Endothelial cell of umbilical vein (primary cell): ENCODE measurements around the gene ANKS1A. TPM values are rescaled to one million over a fixed set of nuclear protein-coding genes. Genes with fewer than 3 reads are reported as not detected.

Source experiments
- BruUV-seq: library from RNA; stranded (reverse); fragments of 400-500 nt; replicated peaks from 2 replicates; lab custom pipeline; 2021; lab: Mats Ljungman, UMichigan
- CTCF ChIA-PET: fragments of 300-600, 350-600 bp; sonication (Branson Sonifier 250); formaldehyde crosslinking; loops from one replicate; lab custom pipeline; 2021; ENCODE audit warnings: antibody characterized with exemption, inconsistent platforms; lab: Charles Lee
- POLR2A ChIA-PET: fragments of 300-600, 350-600 bp; sonication (Branson Sonifier 250); formaldehyde crosslinking; loops from one replicate; lab custom pipeline; 2021; ENCODE audit warnings: antibody characterized with exemption, inconsistent platforms; lab: Charles Lee
- DNase-seq: peaks from one replicate; pipeline ENCODE4 v3.0.0-alpha.2; 2011; ENCODE audit warnings: low read depth, low spot score
- FAIRE-seq: peaks from 2 replicates; lab custom pipeline; 2011; peaks lifted over from hg19 to GRCh38; lab: Jason Lieb, UNC
- H2AFZ ChIP-seq: 2 replicates; pipeline ENCODE4 v1.6.0; 2012; ENCODE audit warnings: low read depth, low read length, control low read depth, inconsistent platforms
- H3K27ac ChIP-seq: 2 replicates; pipeline ENCODE4 v1.5.1; 2011; ENCODE audit warnings: low read depth, mild to moderate bottlenecking, control low read depth, low read length, moderate library complexity; ENCODE audit not compliant: insufficient read depth
- H3K27me3 ChIP-seq, 2 experiments: 2 replicates each; pipeline versions ENCODE4 v1.6.0 to v1.6.1; 2011; ENCODE audit warnings: low read length in 2 of 2, mixed read lengths in 1 of 2; ENCODE audit not compliant: control insufficient read depth in 2 of 2, insufficient read depth in 2 of 2
- H3K36me3 ChIP-seq, 2 experiments: 2 replicates in 1 of 2; 3 replicates in 1 of 2; pipeline ENCODE4 v1.5.1; 2011; ENCODE audit warnings: low read length in 2 of 2, mild to moderate bottlenecking in 1 of 2, moderate library complexity in 1 of 2; ENCODE audit not compliant: control insufficient read depth in 2 of 2, insufficient read depth in 2 of 2; ENCODE audit errors: extremely low read depth in 1 of 2
- H3K4me1 ChIP-seq: 3 replicates; pipeline ENCODE4 v1.5.1; 2011; ENCODE audit warnings: mild to moderate bottlenecking, low read length; ENCODE audit not compliant: control insufficient read depth, insufficient read depth; ENCODE audit errors: extremely low read depth
- H3K4me2 ChIP-seq: 2 replicates; pipeline ENCODE4 v1.6.1; 2011; ENCODE audit warnings: low read length, control low read depth, mixed read lengths; ENCODE audit not compliant: insufficient read depth
- H3K4me3 ChIP-seq, 3 experiments: fragments of 200-600 bp in 1 of 3; sonication (generic), shearing (Covaris generic) in 1 of 3; replicated peaks in 1 of 3; 2 replicates each; pipeline ENCODE4 v1.5.1; 2011 to 2016; ENCODE audit warnings: control low read depth in 3 of 3, low read length in 3 of 3, mild to moderate bottlenecking in 2 of 3, inconsistent platforms in 1 of 3, low read depth in 1 of 3, moderate library complexity in 1 of 3; ENCODE audit not compliant: insufficient read depth in 1 of 3
- H3K79me2 ChIP-seq: 2 replicates; pipeline ENCODE4 v1.6.0; 2012; ENCODE audit warnings: low read length, inconsistent platforms; ENCODE audit not compliant: control insufficient read depth, insufficient read depth
- H3K9ac ChIP-seq: replicated peaks from 2 replicates; pipeline ENCODE3; 2011; ENCODE audit warnings: low read length, control low read depth; ENCODE audit not compliant: insufficient read depth; ENCODE audit errors: extremely low read depth
- H3K9me1 ChIP-seq: replicated peaks from 3 replicates; pipeline ENCODE4 v1.6.0; 2011; ENCODE audit warnings: mild to moderate bottlenecking, low read length; ENCODE audit not compliant: control insufficient read depth, insufficient read depth; ENCODE audit errors: extremely low read depth
- H3K9me3 ChIP-seq: replicated peaks from 2 replicates; pipeline ENCODE4 v1.5.1; 2012; ENCODE audit warnings: low read length, inconsistent platforms; ENCODE audit not compliant: control insufficient read depth, insufficient read depth
- H4K20me1 ChIP-seq: replicated peaks from 2 replicates; pipeline ENCODE3; 2011; ENCODE audit warnings: mild to moderate bottlenecking, low read length; ENCODE audit not compliant: control insufficient read depth, insufficient read depth; ENCODE audit errors: extremely low read depth
- CTCF ChIP-seq, 2 donors: IDR thresholded peaks; 1 replicate in 1 of 2; 2 replicates in 1 of 2; pipeline ENCODE4 v1.5.1; 2011; ENCODE audit warnings: low read length in 2 of 2, mild to moderate bottlenecking in 2 of 2, moderate library complexity in 2 of 2, control low read depth in 1 of 2, inconsistent platforms in 1 of 2, low read depth in 1 of 2; ENCODE audit not compliant: insufficient read depth in 1 of 2; ENCODE audit errors: extremely low read depth in 1 of 2
- GATA2 ChIP-seq: IDR thresholded peaks from 2 replicates; pipeline ENCODE4 v1.7.0; 2011; ENCODE audit warnings: low read depth, mild to moderate bottlenecking, moderate library complexity, mixed read lengths, low read length; ENCODE audit not compliant: insufficient read length, insufficient read depth
- JUN ChIP-seq: IDR thresholded peaks from 2 replicates; pipeline ENCODE4 v1.6.1; 2011; ENCODE audit warnings: borderline replicate concordance, low read depth; ENCODE audit not compliant: insufficient read length, insufficient read depth
- MAX ChIP-seq: IDR thresholded peaks from 2 replicates; pipeline ENCODE4 v1.6.1; 2011; ENCODE audit not compliant: insufficient read depth, insufficient read length
- MYC ChIP-seq: IDR thresholded peaks from one replicate; pipeline ENCODE4 v1.6.1; 2011; ENCODE audit warnings: mild to moderate bottlenecking, low read depth, low read length
- POLR2A ChIP-seq: IDR thresholded peaks from 2 replicates; pipeline ENCODE4 v1.6.1; 2012; ENCODE audit warnings: low read depth, mild to moderate bottlenecking, control low read depth, low read length
- POLR2AphosphoS5 ChIP-seq: IDR thresholded peaks from 2 replicates; pipeline ENCODE4 v1.6.1; 2012; ENCODE audit warnings: low read depth, mild to moderate bottlenecking, control low read depth, low read length, moderate library complexity; ENCODE audit not compliant: insufficient read depth
- dilution Hi-C: fragments of 300-500 bp; cut with MboI; formaldehyde crosslinking; loops from one replicate; pipeline ENCODE4 v1.15.0; 2019; ENCODE audit warnings: low sequenced_read_pairs; ENCODE audit not compliant: extremely low pct_ligation_motif_present
- intact Hi-C: fragments of 100-400 bp; cut with micrococcal nuclease; formaldehyde crosslinking; loops from one replicate; pipeline ENCODE4 v1.10.0; 2022
- polyA plus RNA-seq, 4 experiments: library from polyadenylated mRNA; depleted of rRNA in 3 of 4; stranded (reverse) in 3 of 4; unstranded in 1 of 4; fragments of >200 nt; gene quantifications; 2 replicates each; pipeline versions ENCODE4 v1.2.1 to v1.2.3, GENCODE V29; 2011 to 2012; ENCODE audit warnings: missing spikeins in 1 of 4
- total RNA-seq: library from RNA; stranded (reverse); gene quantifications from 2 replicates; pipeline ENCODE4 v1.2.3, GENCODE V29; 2021

Gene ANKS1A
- total and polyA plus RNA-seq, 2 donors (not counting 3 experiments of a cell fraction or from before 2014, with no cell fraction given): 8.9 to 26.1 TPM

DNA sequence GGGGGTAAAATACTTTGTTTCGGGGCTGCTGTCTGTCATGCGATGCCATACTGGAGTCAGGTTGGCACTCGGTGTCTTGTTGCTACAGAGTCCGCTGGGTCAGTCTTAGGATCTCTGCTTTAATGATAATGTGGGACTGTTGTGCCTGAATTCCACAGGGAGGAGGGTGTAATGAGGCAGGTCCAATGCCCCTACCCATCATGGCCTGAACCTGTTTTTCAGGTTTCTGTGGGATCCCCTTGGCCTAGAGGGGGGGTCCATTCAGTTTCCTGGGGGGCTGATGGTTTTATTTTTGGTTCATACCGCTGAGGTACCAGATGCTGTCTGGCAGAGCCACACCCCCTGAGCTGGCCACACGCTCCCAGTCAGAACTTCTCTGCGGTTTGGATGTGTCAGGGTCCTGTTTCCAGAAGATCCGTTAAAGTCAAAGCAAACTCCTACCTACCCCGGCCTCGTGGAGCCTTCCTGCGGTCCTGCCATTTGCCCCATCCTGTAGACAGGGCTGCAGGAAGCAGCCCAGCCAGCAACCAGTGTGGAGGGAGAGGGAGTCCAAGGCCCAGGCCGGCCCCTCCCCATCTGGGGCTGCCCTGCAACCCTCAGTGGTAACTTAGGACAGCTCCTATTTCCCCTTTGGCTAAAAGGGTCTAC lies 182.4 kb downstream of the ANKS1A start:
- H3K9me3 ChIP-seq: no peaks in the 10 kb centered on the region
- FAIRE-seq (no peak), DNase-seq (no peak)
- no TSS peak for BruUV-seq
- CTCF ChIA-PET: no interaction called here
- H3K4me3 ChIP-seq: no peak overlapping the region
- peaks cover 2 to 7% of the 10 kb centered on the region in 2 experiments for H3K36me3 ChIP-seq
- dilution Hi-C loops: no loop called here
- H3K4me2 ChIP-seq: no peak overlapping the region
- POLR2A ChIA-PET: no interaction called here
- H3K27ac ChIP-seq: no peak overlapping the region
- H3K4me1 ChIP-seq: no peaks in the 10 kb centered on the region
- H2AFZ ChIP-seq: no peak overlapping the region
- intact Hi-C loops: no loop called here
- no peaks in the 10 kb centered on the region for H3K27me3 ChIP-seq
- no peak for TF ChIP-seq POLR2A
- no peak for TF ChIP-seq GATA2
- TF ChIP-seq CTCF (IDR thresholded peaks at IDR 0.05; ENCODE audit: extremely low read depth in 1 of 2, insufficient read depth in 1 of 2, low read depth in 1 of 2, low read length in 2 of 2): no peak
- no peak for TF ChIP-seq MYC
- no peak for TF ChIP-seq MAX
- TF ChIP-seq JUN: no peak
- no peak for TF ChIP-seq POLR2AphosphoS5
- no peak overlapping the region for H3K9ac ChIP-seq
- H3K9me1 ChIP-seq: no peaks in the 10 kb centered on the region
- no peaks in the 10 kb centered on the region for H3K79me2 ChIP-seq
- H4K20me1 ChIP-seq: no peaks in the 10 kb centered on the region
